RWPE2 (cell line): ENCODE results near the gene SKOR1.

Experiments
- ATAC-seq: fragments of 200-7000 bp; cut with Tn5 transposase; 3 replicates; pipeline ENCODE4 v1.9.1; 2021; ENCODE audit warnings: low read depth
- DNase-seq: peaks from one replicate; pipeline ENCODE4 v3.0.0-alpha.2; 2020; ENCODE audit warnings: low spot score
- H3K27ac ChIP-seq: fragments of 450-650 bp; 2 replicates; pipeline ENCODE4 v1.5.1; 2017; ENCODE audit warnings: mild to moderate bottlenecking; ENCODE audit not compliant: poor library complexity, severe bottlenecking
- H3K27me3 ChIP-seq: fragments of 250-450 bp; sonication (Bioruptor Pico); 2 replicates; pipeline ENCODE4 v1.5.1; 2021; ENCODE audit warnings: mild to moderate bottlenecking, moderate library complexity; ENCODE audit not compliant: insufficient read depth, poor library complexity, severe bottlenecking
- H3K36me3 ChIP-seq: fragments of 250-450 bp; sonication (Bioruptor Pico); 2 replicates; pipeline ENCODE4 v1.5.1; 2020; ENCODE audit warnings: low read depth, mild to moderate bottlenecking, moderate library complexity
- H3K4me1 ChIP-seq: fragments of 250-450 bp; sonication (Bioruptor Pico); 2 replicates; pipeline ENCODE4 v1.5.1; 2021; ENCODE audit warnings: mild to moderate bottlenecking, moderate library complexity; ENCODE audit not compliant: insufficient read depth, poor library complexity, severe bottlenecking
- H3K4me3 ChIP-seq: fragments of 250-450 bp; sonication (Bioruptor Pico); 2 replicates; pipeline ENCODE4 v1.5.1; 2021; ENCODE audit warnings: mild to moderate bottlenecking, moderate library complexity; ENCODE audit not compliant: severe bottlenecking
- H3K9me3 ChIP-seq: fragments of 250-450 bp; sonication (Bioruptor Pico); 2 replicates; pipeline ENCODE4 v1.5.1; 2021; ENCODE audit warnings: mild to moderate bottlenecking, moderate library complexity; ENCODE audit not compliant: severe bottlenecking
- CTCF ChIP-seq: fragments of 450-650 bp; IDR thresholded peaks from one replicate; pipeline ENCODE4 v1.5.1; 2017; ENCODE audit warnings: mild to moderate bottlenecking, moderate library complexity; ENCODE audit not compliant: poor library complexity, severe bottlenecking

The SKOR1 gene

GRCh38 chr15:67782691-67782991 lies 42.7 kb upstream of the SKOR1 start:
- no peaks in the 10 kb centered on the region for H3K36me3 ChIP-seq
- no peak for TF ChIP-seq CTCF
- no peaks in the 10 kb centered on the region for H3K4me1 ChIP-seq
- no peaks in the 10 kb centered on the region for H3K27me3 ChIP-seq
- no peak overlapping the region for H3K27ac ChIP-seq
- H3K9me3 ChIP-seq: no peaks in the 10 kb centered on the region
- ATAC-seq (no peak), DNase-seq (no peak)
- no peak overlapping the region for H3K4me3 ChIP-seq

- Histone ChIP-seq H3K27ac (no peak overlapping the region), H3K4me1 (no peaks in the 10 kb centered on the region), H3K36me3 (no peaks in the 10 kb centered on the region), H3K27me3 (no peaks in the 10 kb centered on the region), H3K9me3 (no peaks in the 10 kb centered on the region), H3K4me3 (no peak overlapping the region)
- ATAC-seq: no peak
- no peak for DNase-seq
- no peak for TF ChIP-seq CTCF
Observed at GRCh38 chr15:67783303-67783702, 42.0 kb upstream of the SKOR1 start.

- H3K27me3 ChIP-seq: no peaks in the 10 kb centered on the region
- TF ChIP-seq CTCF: no peak
- no peaks in the 10 kb centered on the region for H3K36me3 ChIP-seq
- DNase-seq (no peak), ATAC-seq (no peak)
- no peaks in the 10 kb centered on the region for H3K4me1 ChIP-seq
- H3K27ac ChIP-seq: no peak overlapping the region
- no peak overlapping the region for H3K4me3 ChIP-seq
- H3K9me3 ChIP-seq: no peaks in the 10 kb centered on the region
Observed at GRCh38 chr15:67784090-67784781, 41.1 kb upstream of the SKOR1 start.

GRCh38 chr15:67784856-67785430 lies 40.4 kb upstream of the SKOR1 start:
- H3K4me1 ChIP-seq: no peaks in the 10 kb centered on the region
- no peaks in the 10 kb centered on the region for H3K27me3 ChIP-seq
- DNase-seq: no peak
- no peak overlapping the region for H3K4me3 ChIP-seq
- H3K36me3 ChIP-seq: no peaks in the 10 kb centered on the region
- no peak for ATAC-seq
- no peak overlapping the region for H3K27ac ChIP-seq
- H3K9me3 ChIP-seq: no peaks in the 10 kb centered on the region
- TF ChIP-seq CTCF: no peak

GRCh38 chr15:67785431-67785830 lies 39.9 kb upstream of the SKOR1 start:
- no peak overlapping the region for H3K27ac ChIP-seq
- no peaks in the 10 kb centered on the region for H3K36me3 ChIP-seq
- no peak for TF ChIP-seq CTCF
- ATAC-seq: no peak
- no peaks in the 10 kb centered on the region for H3K4me1 ChIP-seq
- no peaks in the 10 kb centered on the region for H3K9me3 ChIP-seq
- DNase-seq: no peak
- H3K27me3 ChIP-seq: no peaks in the 10 kb centered on the region
- H3K4me3 ChIP-seq: no peak overlapping the region
